Panc1 (cell line): ENCODE data around the gene C1S. TPM values are rescaled to one million over a fixed set of nuclear protein-coding genes. Genes with fewer than 3 reads are reported as not detected.
"Not testable (repeated sequence)": the region's sequence is repeated elsewhere in the genome, so short reads cannot be mapped to it uniquely, and the experiment has no call there.

Experiments used
- ATAC-seq: fragments of 200-7000 bp; cut with Tn5 transposase; 2 replicates; pipeline ENCODE4 v1.9.1; 2020; ENCODE audit warnings: mild to moderate bottlenecking, moderate library complexity
- BruUV-seq: library from RNA; stranded (reverse); fragments of 400-500 nt; replicated peaks from 2 replicates; lab custom pipeline; 2021; lab: Mats Ljungman, UMichigan
- CTCF ChIA-PET: fragments of 300-600 bp; sonication (Branson Sonifier 250); formaldehyde crosslinking; loops from one replicate; lab custom pipeline; 2022; ENCODE audit warnings: antibody characterized with exemption; lab: Charles Lee
- POLR2A ChIA-PET: fragments of 300-600 bp; sonication (Branson Sonifier 250); formaldehyde crosslinking; loops from one replicate; lab custom pipeline; 2022; ENCODE audit warnings: antibody characterized with exemption; lab: Charles Lee
- DNase-seq: peaks from one replicate; pipeline ENCODE4 v3.0.0-alpha.2; 2010; ENCODE audit warnings: low read depth, low spot score
- H3K27ac ChIP-seq: 2 replicates; pipeline ENCODE4 v1.5.1; 2011; ENCODE audit warnings: mild to moderate bottlenecking, low read length, inconsistent platforms
- H3K27me3 ChIP-seq: fragments of 200-500 bp; sonication (Bioruptor generic); 2 replicates; pipeline ENCODE4 v1.6.0; 2014; ENCODE audit warnings: low read length, inconsistent platforms; ENCODE audit not compliant: control insufficient read depth, insufficient read depth
- H3K36me3 ChIP-seq: fragments of 200-500 bp; sonication (Bioruptor generic); 2 replicates; pipeline ENCODE4 v1.5.1; 2014; ENCODE audit warnings: inconsistent platforms, mild to moderate bottlenecking, low read length, moderate library complexity; ENCODE audit not compliant: control insufficient read depth, insufficient read depth
- H3K4me1 ChIP-seq: 2 replicates; pipeline ENCODE4 v1.5.1; 2011; ENCODE audit warnings: inconsistent platforms, mild to moderate bottlenecking, low read length, moderate library complexity; ENCODE audit not compliant: control insufficient read depth, insufficient read depth
- H3K4me3 ChIP-seq, 2 experiments: 2 replicates each; pipeline ENCODE4 v1.5.1; 2011 to 2012; ENCODE audit warnings: low read depth in 2 of 2, low read length in 2 of 2, mild to moderate bottlenecking in 2 of 2, inconsistent platforms in 1 of 2, moderate library complexity in 1 of 2
- H3K9me3 ChIP-seq: fragments of 200-500 bp; sonication (Bioruptor generic); 2 replicates; pipeline ENCODE4 v1.5.1; 2014; ENCODE audit warnings: low read depth, mild to moderate bottlenecking, inconsistent platforms, low read length, moderate library complexity; ENCODE audit not compliant: control insufficient read depth, insufficient read depth
- CTCF ChIP-seq: fragments of 450-650 bp; IDR thresholded peaks from 2 replicates; pipeline ENCODE4 v1.5.1; 2017; ENCODE audit warnings: mild to moderate bottlenecking
- POLR2AphosphoS5 ChIP-seq: IDR thresholded peaks from 2 replicates; pipeline ENCODE4 v1.6.1; 2012; ENCODE audit warnings: mild to moderate bottlenecking, low read depth, low read length, moderate library complexity
- REST ChIP-seq, 2 experiments: IDR thresholded peaks; 2 replicates each; pipeline ENCODE4 v1.6.1; 2011 to 2012; ENCODE audit warnings: low read depth in 2 of 2, control low read depth in 1 of 2, low read length in 1 of 2, mild to moderate bottlenecking in 1 of 2, moderate library complexity in 1 of 2; ENCODE audit not compliant: insufficient read depth in 1 of 2
- SIN3A ChIP-seq: IDR thresholded peaks from 2 replicates; pipeline ENCODE4 v1.6.1; 2012; ENCODE audit warnings: low read depth, mild to moderate bottlenecking, low read length, moderate library complexity, borderline replicate concordance; ENCODE audit not compliant: insufficient read depth
- TCF7L2 ChIP-seq: IDR thresholded peaks from 2 replicates; pipeline ENCODE4 v1.6.1; 2011; ENCODE audit warnings: mild to moderate bottlenecking, low read depth, low read length, inconsistent platforms
- in situ Hi-C: cut with HindIII; loops from 2 replicates; pipeline ENCODE4 v1.10.0; 2016; ENCODE audit warnings: low sequenced_read_pairs, low pct_unique_long_range_greater_than_20kb
- intact Hi-C: fragments of 100-400 bp; cut with micrococcal nuclease; formaldehyde crosslinking; loops from one replicate; pipeline ENCODE4 v1.10.0; 2022; ENCODE audit not compliant: unreplicated experiment
- total RNA-seq: library from RNA; stranded (reverse); gene quantifications from one replicate; pipeline ENCODE4 v1.2.1, GENCODE V29; 2021; ENCODE audit not compliant: unreplicated experiment

C1S gene
- total RNA-seq, 1 experiment from 2014 or later, result 1.8 TPM

DNA sequence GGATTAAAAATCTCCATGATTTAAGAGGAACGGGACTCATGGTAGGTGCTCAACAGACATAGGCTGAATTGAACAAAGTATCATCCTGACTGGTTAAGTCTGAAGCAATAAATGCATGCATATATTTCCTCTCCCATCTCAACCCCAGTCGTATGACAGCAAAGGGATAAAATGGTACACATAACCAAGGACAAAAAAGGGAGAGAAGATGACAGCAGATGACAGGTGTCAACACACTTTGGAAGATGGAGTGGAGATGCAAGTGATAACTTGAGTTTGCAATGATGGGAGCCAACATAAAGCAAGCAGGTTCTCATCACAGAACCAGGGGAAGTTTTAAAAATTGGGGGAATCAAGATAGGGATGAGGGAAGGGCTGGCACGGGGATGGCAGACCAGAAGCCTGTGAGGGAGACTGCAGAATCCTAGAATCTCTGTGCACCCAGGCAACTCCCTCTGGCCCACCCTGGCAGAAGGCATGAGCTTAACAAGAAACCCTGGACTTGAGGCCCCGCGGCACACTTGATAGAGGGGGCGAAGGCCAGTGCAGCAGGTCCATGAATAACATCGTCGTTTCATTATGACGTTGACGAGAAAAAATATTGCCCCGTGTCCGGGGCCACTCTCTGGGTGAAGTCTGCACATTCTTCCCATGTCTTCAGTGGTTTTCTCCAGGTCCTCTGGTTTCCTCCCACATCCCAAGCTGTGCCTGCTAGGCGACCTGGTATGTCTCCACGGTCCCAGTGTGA is 43.5 kb downstream of the C1S start:
- TF ChIP-seq CTCF, result no peak
- no peak for TF ChIP-seq POLR2AphosphoS5
- no peak for TF ChIP-seq TCF7L2
- TF ChIP-seq REST (IDR thresholded peaks at IDR 0.05; ENCODE audit: insufficient read depth in 1 of 2, low read depth in 2 of 2, low read length in 1 of 2), result no peak
- TF ChIP-seq SIN3A, result no peak
- 0 out of 2 replicates have a peak, but pooled peaks cover 2% of the 10 kb centered on the region for H3K4me1 ChIP-seq
- H3K4me3 ChIP-seq, result no peak overlapping the region
- H3K27ac ChIP-seq, result no peak overlapping the region
- intact Hi-C loops (no loop called here), in situ Hi-C loops (no loop called here)
- ATAC-seq (no peak), DNase-seq (no peak)
- H3K9me3 ChIP-seq, result peaks cover 7% of the 10 kb centered on the region; the same call in 1 of the 2 replicates
- no TSS peak for BruUV-seq
- CTCF ChIA-PET, result no interaction called here
- no peaks in the 10 kb centered on the region; the same call in 1 of the 2 replicates for H3K36me3 ChIP-seq
- POLR2A ChIA-PET, result no interaction called here
- no peaks in the 10 kb centered on the region for H3K27me3 ChIP-seq

DNA sequence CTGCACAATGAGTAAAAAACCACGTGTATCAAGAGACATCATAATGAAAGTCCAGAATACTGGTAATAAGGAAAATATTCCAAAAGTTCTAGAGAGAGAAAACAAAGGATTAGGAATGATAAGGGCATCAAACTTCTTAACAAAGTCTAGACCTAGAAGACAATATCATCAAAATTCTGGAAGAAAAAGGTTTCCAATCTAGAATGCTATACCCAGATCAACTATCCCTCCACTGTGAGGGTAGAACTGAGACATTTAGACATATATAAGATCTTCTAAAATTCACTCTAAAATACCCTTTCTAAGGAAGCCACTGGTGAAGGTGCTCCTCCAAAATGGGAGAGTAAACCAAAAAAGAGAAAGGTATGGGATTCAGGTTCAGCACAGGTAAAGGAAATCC is 45.6 kb downstream of the C1S start:
- DNase-seq, result no peak
- intact Hi-C loops, result no loop called here
- TF ChIP-seq CTCF (no peak), TCF7L2 (no peak), SIN3A (no peak), REST (IDR thresholded peaks at IDR 0.05; ENCODE audit: insufficient read depth in 1 of 2, low read depth in 2 of 2, low read length in 1 of 2) (no peak), POLR2AphosphoS5 (no peak)
- H3K36me3 ChIP-seq, result no peaks in the 10 kb centered on the region; the same call in 1 of the 2 replicates
- peaks cover 5% of the 10 kb centered on the region; the same call in 1 of the 2 replicates for H3K4me1 ChIP-seq
- ChIA-PET POLR2A (no interaction called here), CTCF (no interaction called here)
- ATAC-seq, result no peak
- no peak overlapping the region for H3K4me3 ChIP-seq
- peaks cover 7% of the 10 kb centered on the region; the same call in 1 of the 2 replicates for H3K9me3 ChIP-seq
- H3K27ac ChIP-seq, result no peak overlapping the region
- no peaks in the 10 kb centered on the region for H3K27me3 ChIP-seq
- BruUV-seq, result no TSS peak
- in situ Hi-C loops, result no loop called here

- ATAC-seq, CTCF ChIA-PET, intact Hi-C loops, H3K9me3 ChIP-seq, in situ Hi-C loops, H3K36me3 ChIP-seq, DNase-seq, BruUV-seq, H3K27me3 ChIP-seq, H3K27ac ChIP-seq, H3K4me3 ChIP-seq, POLR2A ChIA-PET, H3K4me1 ChIP-seq: not testable (repeated sequence)
These were observed 46.7 kb downstream of the C1S start for GRCh38 chr12:7107181-7107580.
